HG03108 (cell line): Measurements from ENCODE around the gene NGEF.
"Not testable (repeated sequence)": the region's sequence is repeated elsewhere in the genome, so short reads cannot be mapped to it uniquely, and the experiment has no call there.

Experiments used
- ATAC-seq: cut with Tn5 transposase; IDR thresholded peaks from one replicate; pipeline ENCODE4 v1.9.1; 2021; ENCODE audit warnings: moderate library complexity; ENCODE audit not compliant: unreplicated experiment

The NGEF gene

GRCh38 chr2:232937278-232937906, 75.7 kb downstream of the NGEF start:
- no peak for ATAC-seq

GRCh38 chr2:232931636-232932035, 81.4 kb downstream of the NGEF start:
- no peak for ATAC-seq

- ATAC-seq: no peak
Observed at GRCh38 chr2:232930059-232930400, 83.0 kb downstream of the NGEF start.

GRCh38 chr2:232929303-232930058, 83.6 kb downstream of the NGEF start:
- ATAC-seq: no peak

GRCh38 chr2:232928551-232929302, 84.3 kb downstream of the NGEF start:
- no peak for ATAC-seq

GRCh38 chr2:232927793-232928550, 85.1 kb downstream of the NGEF start:
- ATAC-seq: no peak

GRCh38 chr2:232927032-232927792, 85.8 kb downstream of the NGEF start:
- no peak for ATAC-seq

GRCh38 chr2:232926431-232926939, 86.6 kb downstream of the NGEF start:
- ATAC-seq: no peak

GRCh38 chr2:232925821-232926156, 87.3 kb downstream of the NGEF start:
- ATAC-seq: no peak

GRCh38 chr2:232925153-232925820, 87.8 kb downstream of the NGEF start:
- no peak for ATAC-seq

- no peak for ATAC-seq
Observed at GRCh38 chr2:232924433-232924832, 88.6 kb downstream of the NGEF start.

GRCh38 chr2:232920760-232921159, 92.3 kb downstream of the NGEF start:
- no peak for ATAC-seq

GRCh38 chr2:232920055-232920454, 93.0 kb downstream of the NGEF start:
- ATAC-seq: no peak

GRCh38 chr2:232919141-232919540, 93.9 kb downstream of the NGEF start:
- ATAC-seq: no peak

GRCh38 chr2:232913903-232914302, 99.2 kb downstream of the NGEF start:
- ATAC-seq: no peak

GRCh38 chr2:232911712-232912277, 101.3 kb downstream of the NGEF start:
- no peak for ATAC-seq

GRCh38 chr2:232910376-232910775, 102.7 kb downstream of the NGEF start:
- no peak for ATAC-seq

GRCh38 chr2:232908695-232909094, 104.4 kb downstream of the NGEF start:
- no peak for ATAC-seq

GRCh38 chr2:232907718-232908085, 105.4 kb downstream of the NGEF start:
- ATAC-seq: not testable (repeated sequence)
